MG63 (cell line): ENCODE results near the gene MCTP1. TPM values are rescaled to one million over a fixed set of nuclear protein-coding genes. Genes with fewer than 3 reads are reported as not detected.

Experiments used
- DNase-seq: peaks from one replicate; pipeline ENCODE4 v3.0.0-alpha.2; 2020
- H3K27me3 ChIP-seq: fragments of 250-450 bp; sonication (Bioruptor Pico); 2 replicates; pipeline ENCODE4 v1.5.1; 2020; ENCODE audit warnings: mild to moderate bottlenecking, moderate library complexity
- H3K36me3 ChIP-seq: fragments of 250-450 bp; sonication (Bioruptor Pico); 2 replicates; pipeline ENCODE4 v1.5.1; 2020; ENCODE audit warnings: mild to moderate bottlenecking, moderate library complexity
- H3K4me3 ChIP-seq: fragments of 250-450 bp; sonication (Bioruptor Pico); 2 replicates; pipeline ENCODE4 v1.5.1; 2020; ENCODE audit warnings: mild to moderate bottlenecking, moderate library complexity
- H3K9me3 ChIP-seq: fragments of 250-450 bp; sonication (Bioruptor Pico); 2 replicates; pipeline ENCODE4 v1.5.1; 2020; ENCODE audit warnings: mild to moderate bottlenecking, moderate library complexity
- total RNA-seq: library from RNA; depleted of rRNA; stranded (reverse); fragments of >200 nt; shearing (Covaris generic); gene quantifications from 2 replicates; pipeline ENCODE4 v1.2.3, GENCODE V29; 2014; ENCODE audit warnings: low replicate concordance

Gene MCTP1
- total RNA-seq, 1 experiment from 2014 or later = 3.1 TPM

- Histone ChIP-seq H3K4me3 (no peak overlapping the region), H3K36me3 (no peaks in the 10 kb centered on the region), H3K9me3 (no peaks in the 10 kb centered on the region), H3K27me3 (no peaks in the 10 kb centered on the region)
- DNase-seq = no peak
Observed at GRCh38 chr5:94890907-94891306, 394.0 kb downstream of the MCTP1 start.

- no peaks in the 10 kb centered on the region for H3K36me3 ChIP-seq
- H3K4me3 ChIP-seq = no peak overlapping the region
- DNase-seq = no peak
- no peaks in the 10 kb centered on the region for H3K9me3 ChIP-seq
- H3K27me3 ChIP-seq = no peaks in the 10 kb centered on the region
Observed at GRCh38 chr5:94888674-94889073, 396.2 kb downstream of the MCTP1 start.

- Histone ChIP-seq H3K9me3 (no peaks in the 10 kb centered on the region), H3K4me3 (no peak overlapping the region), H3K27me3 (0 out of 2 replicates have a peak, but pooled peaks cover 3% of the 10 kb centered on the region), H3K36me3 (no peaks in the 10 kb centered on the region)
- DNase-seq = no peak
Observed at GRCh38 chr5:94885931-94886330, 399.0 kb downstream of the MCTP1 start.

GRCh38 chr5:94884311-94884710 lies 400.6 kb downstream of the MCTP1 start:
- DNase-seq = no peak
- 0 out of 2 replicates have a peak, but pooled peaks cover 3% of the 10 kb centered on the region for H3K27me3 ChIP-seq
- no peaks in the 10 kb centered on the region for H3K9me3 ChIP-seq
- no peak overlapping the region for H3K4me3 ChIP-seq
- no peaks in the 10 kb centered on the region for H3K36me3 ChIP-seq

- Histone ChIP-seq H3K27me3 (no peaks in the 10 kb centered on the region), H3K4me3 (peak overlapping the region; percentile 13; the same call in 1 of the 2 replicates), H3K9me3 (no peaks in the 10 kb centered on the region), H3K36me3 (no peaks in the 10 kb centered on the region)
- DNase-seq = no peak
Observed at GRCh38 chr5:94872526-94872925, 412.4 kb downstream of the MCTP1 start.

GRCh38 chr5:94870511-94871183 lies 414.2 kb downstream of the MCTP1 start:
- Histone ChIP-seq H3K36me3 (no peaks in the 10 kb centered on the region), H3K9me3 (no peaks in the 10 kb centered on the region), H3K27me3 (no peaks in the 10 kb centered on the region), H3K4me3 (no peak overlapping the region)
- DNase-seq = peak; percentile 2

GRCh38 chr5:94869921-94870320 lies 415.0 kb downstream of the MCTP1 start:
- Histone ChIP-seq H3K27me3 (no peaks in the 10 kb centered on the region), H3K36me3 (no peaks in the 10 kb centered on the region), H3K4me3 (no peak overlapping the region), H3K9me3 (no peaks in the 10 kb centered on the region)
- DNase-seq = no peak

GRCh38 chr5:94863951-94864350 lies 420.9 kb downstream of the MCTP1 start:
- Histone ChIP-seq H3K4me3 (no peak overlapping the region), H3K27me3 (no peaks in the 10 kb centered on the region; the same call in 1 of the 2 replicates), H3K36me3 (no peaks in the 10 kb centered on the region), H3K9me3 (no peaks in the 10 kb centered on the region)
- DNase-seq = no peak

- Histone ChIP-seq H3K9me3 (no peaks in the 10 kb centered on the region), H3K36me3 (no peaks in the 10 kb centered on the region), H3K4me3 (no peak overlapping the region), H3K27me3 (peaks cover 2% of the 10 kb centered on the region; the same call in 1 of the 2 replicates)
- DNase-seq = no peak
Observed at GRCh38 chr5:94857111-94857510, 427.8 kb downstream of the MCTP1 start.

- H3K9me3 ChIP-seq = no peaks in the 10 kb centered on the region
- no peak for DNase-seq
- H3K27me3 ChIP-seq = peaks cover 2% of the 10 kb centered on the region; the same call in 1 of the 2 replicates
- no peak overlapping the region for H3K4me3 ChIP-seq
- no peaks in the 10 kb centered on the region for H3K36me3 ChIP-seq
Observed at GRCh38 chr5:94856257-94856800, 428.6 kb downstream of the MCTP1 start.

- no peaks in the 10 kb centered on the region for H3K36me3 ChIP-seq
- no peak overlapping the region for H3K4me3 ChIP-seq
- H3K9me3 ChIP-seq = no peaks in the 10 kb centered on the region
- peaks cover 5% of the 10 kb centered on the region; the same call in 1 of the 2 replicates for H3K27me3 ChIP-seq
- no peak for DNase-seq
Observed at GRCh38 chr5:94855543-94855942, 429.4 kb downstream of the MCTP1 start.

GRCh38 chr5:94853120-94853519 lies 431.8 kb downstream of the MCTP1 start:
- no peak for DNase-seq
- H3K36me3 ChIP-seq = no peaks in the 10 kb centered on the region
- 0 out of 2 replicates have a peak, but pooled peaks cover 3% of the 10 kb centered on the region for H3K27me3 ChIP-seq
- H3K9me3 ChIP-seq = no peaks in the 10 kb centered on the region; the same call in 1 of the 2 replicates
- H3K4me3 ChIP-seq = no peak overlapping the region

GRCh38 chr5:94850960-94851359 lies 433.9 kb downstream of the MCTP1 start:
- no peaks in the 10 kb centered on the region; the same call in 1 of the 2 replicates for H3K9me3 ChIP-seq
- H3K4me3 ChIP-seq = no peak overlapping the region
- 0 out of 2 replicates have a peak, but pooled peaks cover 3% of the 10 kb centered on the region for H3K27me3 ChIP-seq
- no peaks in the 10 kb centered on the region for H3K36me3 ChIP-seq
- no peak for DNase-seq

- DNase-seq = peak; percentile 5
Observed at GRCh38 chr5:94849821-94850736, 434.8 kb downstream of the MCTP1 start.

GRCh38 chr5:94849324-94849723 lies 435.6 kb downstream of the MCTP1 start:
- no peak for DNase-seq
- no peaks in the 10 kb centered on the region; the same call in 1 of the 2 replicates for H3K9me3 ChIP-seq
- 0 out of 2 replicates have a peak, but pooled peaks cover 3% of the 10 kb centered on the region for H3K27me3 ChIP-seq
- no peak overlapping the region for H3K4me3 ChIP-seq
- no peaks in the 10 kb centered on the region for H3K36me3 ChIP-seq

More at GRCh38 chr5:94849821-94850736, 434.8 kb downstream of the MCTP1 start:
- no peaks in the 10 kb centered on the region for H3K36me3 ChIP-seq
- H3K9me3 ChIP-seq = no peaks in the 10 kb centered on the region; the same call in 1 of the 2 replicates
- no peak overlapping the region for H3K4me3 ChIP-seq
- H3K27me3 ChIP-seq = 0 out of 2 replicates have a peak, but pooled peaks cover 3% of the 10 kb centered on the region

GRCh38 chr5:94847726-94848125 lies 437.2 kb downstream of the MCTP1 start:
- Histone ChIP-seq H3K27me3 (0 out of 2 replicates have a peak, but pooled peaks cover 3% of the 10 kb centered on the region), H3K36me3 (no peaks in the 10 kb centered on the region), H3K4me3 (no peak overlapping the region), H3K9me3 (no peaks in the 10 kb centered on the region; the same call in 1 of the 2 replicates)
- DNase-seq = no peak

GRCh38 chr5:94847019-94847418 lies 437.9 kb downstream of the MCTP1 start:
- H3K9me3 ChIP-seq = no peaks in the 10 kb centered on the region; the same call in 1 of the 2 replicates
- H3K4me3 ChIP-seq = no peak overlapping the region
- H3K36me3 ChIP-seq = no peaks in the 10 kb centered on the region
- peaks cover 7% of the 10 kb centered on the region; the same call in 1 of the 2 replicates for H3K27me3 ChIP-seq
- no peak for DNase-seq
